ENCODE data around the gene ANGPTL8. TPM values are rescaled to one million over a fixed set of nuclear protein-coding genes. Genes with fewer than 3 reads are reported as not detected.

The ANGPTL8 gene
- total RNA-seq, 6 donors from 2014 or later: 5.2 TPM; not detected in 5

DNA sequence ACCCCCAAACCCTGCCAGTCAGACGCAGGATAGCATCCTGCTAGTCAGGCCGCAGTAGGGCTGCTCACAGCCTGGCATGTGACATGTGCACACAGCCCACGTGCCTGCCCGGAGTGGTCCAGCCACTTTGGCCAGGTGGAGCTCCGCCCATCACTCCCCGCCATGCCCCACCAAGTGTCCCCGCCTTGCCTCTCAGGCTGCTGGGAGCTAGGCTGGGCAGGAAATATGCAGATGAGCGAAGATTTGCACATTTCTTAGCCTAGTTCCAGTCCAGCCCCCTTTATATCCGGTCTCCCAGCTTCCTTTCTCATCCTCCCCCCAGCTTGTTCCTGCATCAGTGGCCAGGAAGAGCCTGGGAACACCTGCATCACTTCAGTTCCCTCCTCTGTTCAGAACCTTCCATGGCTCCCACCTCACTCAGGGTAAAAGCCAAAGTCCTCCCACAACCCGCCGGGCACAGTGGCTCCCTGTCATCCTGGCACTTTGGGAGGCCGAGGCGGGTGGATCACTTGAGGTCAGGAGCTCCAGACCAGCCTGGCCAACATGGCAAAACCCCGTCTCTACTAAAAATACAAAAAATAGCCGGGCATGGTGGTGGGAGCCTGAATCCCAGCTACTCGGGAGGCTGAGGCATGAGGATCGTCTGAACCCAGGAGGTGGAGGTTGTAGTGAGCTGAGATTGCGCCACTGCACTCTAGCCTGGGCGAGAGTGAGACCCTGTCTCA lies 25.2 kb downstream of the ANGPTL8 start:
- 56 to 66% methylated on average over 12 to 19 of the region's 19 CpGs for WGBS, 2 donors
- peak overlapping the region; percentile 56 to 98 (median 85) for H3K27ac ChIP-seq

DNA sequence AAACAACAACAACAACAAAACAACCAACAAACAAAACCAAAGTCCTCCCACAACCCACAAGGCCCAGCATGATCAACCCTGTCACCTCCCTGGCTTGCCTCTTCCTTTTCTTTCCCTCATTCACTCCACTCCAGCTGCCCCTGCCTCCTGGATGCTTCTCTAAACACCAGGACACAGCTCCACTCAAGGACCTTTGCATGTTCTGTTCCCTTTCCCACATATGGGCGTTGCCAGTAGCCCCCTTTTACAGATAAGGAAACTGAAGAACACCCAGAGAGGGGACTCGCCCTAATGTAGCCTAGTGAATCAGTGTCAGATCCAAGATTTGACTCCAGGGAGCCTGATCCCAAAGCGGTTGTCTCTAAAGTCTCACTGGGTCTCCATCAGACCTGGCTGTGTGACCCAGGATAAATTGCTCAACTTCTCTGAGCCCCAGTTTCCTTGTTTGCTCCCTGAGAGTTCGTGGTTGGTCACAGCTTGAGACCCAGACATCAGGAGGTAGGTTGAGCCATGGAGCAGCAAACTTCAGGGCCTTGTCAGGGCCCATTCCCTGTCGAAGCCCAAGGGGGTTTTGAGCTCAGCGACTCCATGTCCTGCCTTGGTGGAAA lies 25.9 kb downstream of the ANGPTL8 start:
- no peak overlapping the region for H3K4me3 ChIP-seq
- peak overlapping the region; percentile 56 to 98 (median 85) for H3K27ac ChIP-seq
- no peak for TF ChIP-seq POLR2AphosphoS5 (IDR thresholded peaks at IDR 0.05)
- TF ChIP-seq, protein P1, sequence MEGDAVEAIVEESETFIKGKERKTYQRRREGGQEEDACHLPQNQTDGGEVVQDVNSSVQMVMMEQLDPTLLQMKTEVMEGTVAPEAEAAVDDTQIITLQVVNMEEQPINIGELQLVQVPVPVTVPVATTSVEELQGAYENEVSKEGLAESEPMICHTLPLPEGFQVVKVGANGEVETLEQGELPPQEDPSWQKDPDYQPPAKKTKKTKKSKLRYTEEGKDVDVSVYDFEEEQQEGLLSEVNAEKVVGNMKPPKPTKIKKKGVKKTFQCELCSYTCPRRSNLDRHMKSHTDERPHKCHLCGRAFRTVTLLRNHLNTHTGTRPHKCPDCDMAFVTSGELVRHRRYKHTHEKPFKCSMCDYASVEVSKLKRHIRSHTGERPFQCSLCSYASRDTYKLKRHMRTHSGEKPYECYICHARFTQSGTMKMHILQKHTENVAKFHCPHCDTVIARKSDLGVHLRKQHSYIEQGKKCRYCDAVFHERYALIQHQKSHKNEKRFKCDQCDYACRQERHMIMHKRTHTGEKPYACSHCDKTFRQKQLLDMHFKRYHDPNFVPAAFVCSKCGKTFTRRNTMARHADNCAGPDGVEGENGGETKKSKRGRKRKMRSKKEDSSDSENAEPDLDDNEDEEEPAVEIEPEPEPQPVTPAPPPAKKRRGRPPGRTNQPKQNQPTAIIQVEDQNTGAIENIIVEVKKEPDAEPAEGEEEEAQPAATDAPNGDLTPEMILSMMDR (IDR thresholded peaks at IDR 0.05): no peak
- no peak for TF ChIP-seq POLR2A (IDR thresholded peaks at IDR 0.05)
- TF ChIP-seq EP300 (IDR thresholded peaks at IDR 0.05): no peak
- H3K36me3 ChIP-seq: no peaks in the 10 kb centered on the region
- ATAC-seq (ENCODE audit: low FRiP score in 2 of 2) (no peak), DNase-seq (no peak)
- no peaks in the 10 kb centered on the region for H3K27me3 ChIP-seq
- peaks cover 39 to 64% (median 51%) of the 10 kb centered on the region in 4 donors for H3K4me1 ChIP-seq
- no peaks in the 10 kb centered on the region for H3K9me3 ChIP-seq
- 76 to 81% methylated on average over 3 to 6 of the region's 6 CpGs for WGBS, 2 donors

More for the DNA sequence above, 25.2 kb downstream of the ANGPTL8 start:
- peak; percentile 88 to 93 for DNase-seq
- Histone ChIP-seq H3K36me3 (no peaks in the 10 kb centered on the region), H3K4me3 (no peak overlapping the region), H3K9me3 (no peaks in the 10 kb centered on the region), H3K27me3 (no peaks in the 10 kb centered on the region), H3K4me1 (peaks cover 37 to 60% (median 49%) of the 10 kb centered on the region in 4 donors)
- TF ChIP-seq POLR2AphosphoS5 (IDR thresholded peaks at IDR 0.05) (peak; percentile 40 to 53), EP300 (IDR thresholded peaks at IDR 0.05) (peak in 1 of 4 donors; percentile 46), POLR2A (IDR thresholded peaks at IDR 0.05) (peak in 1 of 4 donors; percentile 32)
- TF ChIP-seq, protein P1 (IDR thresholded peaks at IDR 0.05): no peak
- peak; percentile 49 to 90 for ATAC-seq (ENCODE audit: low FRiP score in 2 of 2)

DNA sequence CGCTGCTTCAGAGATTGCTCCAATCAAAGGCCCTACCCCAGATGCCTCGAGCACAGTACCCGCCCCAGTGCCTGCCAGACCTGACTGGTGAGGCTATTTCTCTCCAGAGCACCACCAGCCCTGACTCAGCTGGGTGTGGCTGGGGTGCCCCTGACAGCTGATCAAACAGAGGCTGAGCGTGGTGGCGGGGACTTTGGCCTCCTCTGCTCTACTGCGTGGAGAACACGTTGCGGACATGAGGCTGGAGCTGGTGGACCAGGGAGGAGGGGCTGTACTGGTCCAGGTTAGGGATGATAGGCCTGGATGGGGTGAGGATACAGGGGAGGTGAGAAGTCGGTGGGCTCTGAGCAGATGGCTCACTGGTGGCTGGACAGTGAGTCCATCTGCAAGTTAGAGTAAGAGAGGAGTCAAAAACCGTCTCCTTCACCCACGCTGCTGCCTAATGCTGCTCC lies 26.4 kb downstream of the ANGPTL8 start:
- DNase-seq (peak in 1 of 2 donors; percentile 84), ATAC-seq (ENCODE audit: low FRiP score in 2 of 2) (peak in 1 of 2 donors; percentile 38)
- TF ChIP-seq EP300 (IDR thresholded peaks at IDR 0.05) (no peak), POLR2AphosphoS5 (IDR thresholded peaks at IDR 0.05) (peak in 1 of 2 donors; percentile 61), POLR2A (IDR thresholded peaks at IDR 0.05) (peak in 1 of 4 donors; percentile 17)
- TF ChIP-seq, protein P1 (IDR thresholded peaks at IDR 0.05): peak in 1 of 6 experiments; percentile 4
- 66 to 78% methylated on average over 8 to 11 of the region's 11 CpGs for whole genome bisulfite sequencing, 2 donors
- H3K36me3 ChIP-seq: no peaks in the 10 kb centered on the region
- H3K4me1 ChIP-seq: peaks cover 39 to 64% (median 51%) of the 10 kb centered on the region in 4 donors
- H3K27me3 ChIP-seq: no peaks in the 10 kb centered on the region
- no peaks in the 10 kb centered on the region for H3K9me3 ChIP-seq
- peak overlapping the region; percentile 56 to 98 (median 85) for H3K27ac ChIP-seq
- H3K4me3 ChIP-seq: no peak overlapping the region

DNA sequence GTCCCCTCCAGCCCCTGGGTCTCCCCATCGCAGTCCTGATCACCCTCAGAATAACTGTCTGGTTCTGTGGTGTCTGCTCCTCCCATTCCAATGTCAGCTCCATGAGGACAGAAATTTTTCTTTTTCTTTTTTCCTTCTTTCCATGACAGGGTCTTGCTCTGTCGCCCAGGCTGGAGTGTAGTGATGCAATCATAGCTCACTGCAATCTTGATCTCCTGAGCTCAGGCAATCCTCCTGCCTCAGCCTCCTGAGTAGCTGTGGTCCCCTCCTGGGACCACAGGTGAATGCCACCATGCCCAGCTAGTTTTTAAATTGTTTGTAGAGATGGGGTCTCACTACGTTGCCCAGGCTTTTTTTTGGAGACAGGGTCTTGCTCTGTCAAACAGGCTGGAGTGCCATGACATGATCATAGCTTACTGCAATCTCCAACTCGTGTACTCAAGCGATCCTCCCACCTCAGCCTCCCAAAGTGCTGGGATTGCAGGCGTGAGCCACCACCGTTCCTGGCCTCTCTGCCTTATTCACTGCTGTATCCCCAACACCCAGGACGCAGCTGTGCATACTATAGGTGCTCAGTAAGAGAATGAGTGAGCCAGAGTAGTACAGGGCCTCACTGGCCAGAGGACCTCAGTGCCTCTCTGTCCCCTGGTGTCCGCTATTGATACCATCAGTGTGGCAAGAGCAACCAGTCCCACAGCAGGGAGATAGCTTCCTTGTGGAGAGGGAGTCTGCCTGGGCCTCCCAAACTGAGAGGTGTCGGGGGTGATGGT lies 28.1 kb downstream of the ANGPTL8 start:
- H3K9me3 ChIP-seq: no peaks in the 10 kb centered on the region
- WGBS, 2 donors: 88 to 97% methylated on average over 9 of the region's 10 CpGs
- ATAC-seq (ENCODE audit: low FRiP score in 2 of 2) (no peak), DNase-seq (no peak)
- H3K4me1 ChIP-seq: peaks cover 33 to 54% (median 43%) of the 10 kb centered on the region in 4 donors
- H3K4me3 ChIP-seq: no peak overlapping the region
- no peaks in the 10 kb centered on the region for H3K36me3 ChIP-seq
- H3K27ac ChIP-seq: peak overlapping the region in 3 of 4 donors; percentile 74 to 97 (median 83)
- TF ChIP-seq, protein P1 (IDR thresholded peaks at IDR 0.05): no peak
- TF ChIP-seq POLR2AphosphoS5 (IDR thresholded peaks at IDR 0.05): no peak
- no peak for TF ChIP-seq EP300 (IDR thresholded peaks at IDR 0.05)
- no peak for TF ChIP-seq POLR2A (IDR thresholded peaks at IDR 0.05)
- H3K27me3 ChIP-seq: no peaks in the 10 kb centered on the region
